HEK293 (cell line): ENCODE data around the gene CYCS.
"Not testable (repeated sequence)": the region's sequence is repeated elsewhere in the genome, so short reads cannot be mapped to it uniquely, and the experiment has no call there.

Experiments
- CTCF ChIA-PET: fragments of 350-600 bp; formaldehyde crosslinking; extraction: SDS; loops from one replicate; lab custom pipeline; 2021; ENCODE audit warnings: antibody characterized with exemption; lab: Yijun Ruan, JAX
- POLR2A ChIA-PET: fragments of 300-600 bp; formaldehyde crosslinking; extraction: SDS; loops from one replicate; lab custom pipeline; 2020; ENCODE audit warnings: antibody characterized with exemption, inconsistent platforms; lab: Yijun Ruan, JAX
- H3K27ac ChIP-seq: fragments of 200-500 bp; sonication (Bioruptor generic); 2 replicates; pipeline ENCODE4 v1.5.1; 2014; ENCODE audit warnings: low read depth, low read length, control low read depth, inconsistent platforms; ENCODE audit errors: extremely low read depth
- H3K36me3 ChIP-seq, 2 experiments: fragments of 200-500 bp in 1 of 2; sonication (Bioruptor generic) in 1 of 2; 1 replicate in 1 of 2; 2 replicates in 1 of 2; pipeline ENCODE4 v1.5.1; 2014 to 2017; ENCODE audit warnings: inconsistent platforms in 2 of 2, low read length in 2 of 2; ENCODE audit not compliant: control insufficient read depth in 2 of 2, insufficient read depth in 1 of 2
- H3K4me1 ChIP-seq: fragments of 200-500 bp; sonication (Bioruptor generic); 2 replicates; pipeline ENCODE4 v1.5.1; 2014; ENCODE audit warnings: mild to moderate bottlenecking, low read length, inconsistent platforms; ENCODE audit not compliant: control insufficient read depth, insufficient read depth
- H3K4me3 ChIP-seq: 2 replicates; pipeline ENCODE4 v1.5.1; 2011; ENCODE audit warnings: low read depth, mild to moderate bottlenecking, control low read depth, low read length, moderate library complexity
- H3K9me3 ChIP-seq: fragments of 200-500 bp; sonication (Bioruptor generic); 2 replicates; pipeline ENCODE4 v1.5.1; 2014; ENCODE audit warnings: low read depth, low read length, inconsistent platforms; ENCODE audit not compliant: control insufficient read depth, insufficient read depth
- PBX3 ChIP-seq: sonication (generic); formaldehyde crosslinking; IDR thresholded peaks from 2 replicates; pipeline ENCODE4 v1.8.1; 2022; ENCODE audit warnings: mild to moderate bottlenecking, moderate library complexity, missing genetic modification reagents
- ZNF133 ChIP-seq: fragments of 450-650 bp; formaldehyde crosslinking; IDR thresholded peaks from 2 replicates; pipeline ENCODE4 v1.5.1; 2016; ENCODE audit warnings: missing biosample characterization, missing genetic modification characterization
- ZNF140 ChIP-seq: fragments of 450-650 bp; formaldehyde crosslinking; IDR thresholded peaks from 2 replicates; pipeline ENCODE4 v1.5.1; 2016; ENCODE audit warnings: missing biosample characterization, missing genetic modification characterization
- ZNF174 ChIP-seq: fragments of 450-650 bp; formaldehyde crosslinking; IDR thresholded peaks from 2 replicates; pipeline ENCODE4 v1.5.0; 2017; ENCODE audit warnings: missing biosample characterization, mild to moderate bottlenecking, missing genetic modification characterization
- ZNF324 ChIP-seq: fragments of 450-650 bp; formaldehyde crosslinking; IDR thresholded peaks from 2 replicates; pipeline ENCODE4 v1.5.1; 2016; ENCODE audit warnings: missing biosample characterization, missing genetic modification characterization
- ZNF398 ChIP-seq: fragments of 450-650 bp; formaldehyde crosslinking; IDR thresholded peaks from 2 replicates; pipeline ENCODE4 v1.5.1; 2017; ENCODE audit warnings: missing biosample characterization, missing genetic modification characterization
- ZNF48 ChIP-seq: fragments of 450-650 bp; formaldehyde crosslinking; IDR thresholded peaks from 2 replicates; pipeline ENCODE4 v1.5.1; 2016; ENCODE audit warnings: missing biosample characterization, missing genetic modification characterization
- ZNF544 ChIP-seq: fragments of 450-650 bp; formaldehyde crosslinking; IDR thresholded peaks from 2 replicates; pipeline ENCODE4 v1.5.0; 2017; ENCODE audit warnings: missing biosample characterization, missing genetic modification characterization
- ZNF571 ChIP-seq: fragments of 450-650 bp; formaldehyde crosslinking; IDR thresholded peaks from 2 replicates; pipeline ENCODE4 v1.5.0; 2017; ENCODE audit warnings: missing biosample characterization, missing genetic modification characterization
- ZNF585B ChIP-seq: fragments of 450-650 bp; formaldehyde crosslinking; IDR thresholded peaks from 2 replicates; pipeline ENCODE4 v1.5.1; 2016; ENCODE audit warnings: missing biosample characterization, missing genetic modification characterization
- ZNF645 ChIP-seq: fragments of 450-650 bp; formaldehyde crosslinking; IDR thresholded peaks from 2 replicates; pipeline ENCODE4; 2016; ENCODE audit warnings: missing biosample characterization, missing genetic modification characterization
- ZNF692 ChIP-seq: fragments of 450-650 bp; formaldehyde crosslinking; IDR thresholded peaks from 2 replicates; pipeline ENCODE4 v1.5.1; 2016; ENCODE audit warnings: missing biosample characterization, missing genetic modification characterization
- ZNF707 ChIP-seq: fragments of 450-650 bp; formaldehyde crosslinking; IDR thresholded peaks from 2 replicates; pipeline ENCODE4 v1.5.1; 2016; ENCODE audit warnings: missing biosample characterization, missing genetic modification characterization
- ZNF776 ChIP-seq: fragments of 450-650 bp; formaldehyde crosslinking; IDR thresholded peaks from 2 replicates; pipeline ENCODE4 v1.5.0; 2017; ENCODE audit warnings: missing biosample characterization, missing genetic modification characterization, borderline replicate concordance
- TF ChIP-seq, protein P1 (sequence below): fragments of 450-650 bp; IDR thresholded peaks from 2 replicates; pipeline ENCODE4 v1.5.1; 2018; ENCODE audit warnings: missing biosample characterization, missing genetic modification characterization

Gene CYCS

DNA sequence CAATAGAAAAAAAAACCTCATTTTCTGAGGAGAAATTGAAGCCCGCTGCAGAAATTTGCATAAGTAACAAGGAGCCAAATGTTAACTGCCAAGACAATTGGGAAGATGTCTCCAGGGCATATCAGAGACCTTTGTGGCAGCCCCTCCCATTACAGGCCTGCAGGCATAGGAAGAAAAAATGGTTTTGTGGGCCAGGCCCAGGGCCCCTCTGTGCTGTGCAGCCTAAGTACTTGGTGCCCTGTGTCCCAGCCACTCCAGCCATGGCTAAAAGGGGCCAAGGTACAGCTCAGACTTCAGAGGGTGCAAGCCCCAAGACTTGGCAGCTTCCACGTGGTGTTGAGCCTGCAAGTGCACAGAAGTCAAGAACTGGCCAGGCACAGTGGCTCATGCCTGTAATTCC, 14.5 kb downstream of the CYCS start:
- not testable (repeated sequence) for H3K9me3 ChIP-seq, H3K27ac ChIP-seq, H3K4me3 ChIP-seq
- CTCF ChIA-PET = interaction anchor here (4.3 kb wide), 1 partner anchor 11 kb away, joined by 24 read pairs; no protein-coding TSS in a partner anchor
- peak; percentile 87 for TF ChIP-seq ZNF585B (tag by site-specific recombination)
- TF ChIP-seq, all 188 proteins: peak for 1; not testable (repeated sequence) for 187
- POLR2A ChIA-PET = interaction anchor here (0.6 kb wide), 1 partner anchor 9 kb away, joined by 3 read pairs; no protein-coding TSS in a partner anchor
- not testable (repeated sequence) for H3K4me1 ChIP-seq, H3K36me3 ChIP-seq

DNA sequence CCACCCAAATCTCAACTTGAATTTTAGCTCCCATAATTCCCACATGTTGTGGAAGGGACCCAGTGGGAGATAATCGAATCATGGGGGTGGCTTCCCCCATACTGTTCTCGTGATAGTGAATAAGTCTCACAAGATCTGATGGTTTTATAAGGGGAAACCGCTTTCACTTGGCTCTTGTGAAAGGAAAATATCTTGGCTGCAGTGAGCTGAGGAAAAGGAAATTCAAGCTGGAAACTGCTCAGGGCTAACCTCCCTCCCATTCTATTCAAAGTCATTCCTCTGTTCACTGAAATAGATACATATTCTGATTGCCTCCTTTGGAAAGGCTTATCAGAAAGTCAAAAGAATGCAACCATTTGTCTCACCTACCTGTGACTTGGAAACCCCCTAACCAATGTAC, 15.8 kb downstream of the CYCS start:
- Histone ChIP-seq H3K27ac (no peak overlapping the region), H3K9me3 (no peaks in the 10 kb centered on the region), H3K36me3 (no peaks in the 10 kb centered on the region; a peak in 1 of 3 replicates), H3K4me1 (no peaks in the 10 kb centered on the region), H3K4me3 (no peak overlapping the region)
- TF ChIP-seq ZNF133 (tag by site-specific recombination) = no peak
- ChIA-PET POLR2A (no interaction called here), CTCF (interaction anchor here (0.5 to 1.6 kb wide), 3 partner anchors 10 to 1231 kb away, joined by 3 to 11 read pairs (median 3); no protein-coding TSS in a partner anchor)

GRCh38 chr7:25105911-25106310, 19.1 kb downstream of the CYCS start:
- Histone ChIP-seq H3K9me3 (no peaks in the 10 kb centered on the region), H3K36me3 (no peaks in the 10 kb centered on the region), H3K4me1 (no peaks in the 10 kb centered on the region), H3K4me3 (no peak overlapping the region), H3K27ac (no peak overlapping the region)
- POLR2A ChIA-PET = interaction anchor here (1.1 kb wide), 1 partner anchor 10 kb away, joined by 3 read pairs; no protein-coding TSS in a partner anchor
- CTCF ChIA-PET = interaction anchor here (1.9 kb wide), 1 partner anchor 8 kb away, joined by 14 read pairs; no protein-coding TSS in a partner anchor
- no peak for TF ChIP-seq ZNF48
- TF ChIP-seq ZNF571 (tag by site-specific recombination) = no peak
- TF ChIP-seq ZNF776 (tag by site-specific recombination) = no peak
- no peak for TF ChIP-seq ZNF645 (tag by site-specific recombination)
- TF ChIP-seq ZNF707 (tag by site-specific recombination) = no peak
- no peak for TF ChIP-seq ZNF133 (tag by site-specific recombination)
- no peak for TF ChIP-seq ZNF140 (tag by site-specific recombination)
- TF ChIP-seq ZNF398 = no peak
- TF ChIP-seq, protein P1, sequence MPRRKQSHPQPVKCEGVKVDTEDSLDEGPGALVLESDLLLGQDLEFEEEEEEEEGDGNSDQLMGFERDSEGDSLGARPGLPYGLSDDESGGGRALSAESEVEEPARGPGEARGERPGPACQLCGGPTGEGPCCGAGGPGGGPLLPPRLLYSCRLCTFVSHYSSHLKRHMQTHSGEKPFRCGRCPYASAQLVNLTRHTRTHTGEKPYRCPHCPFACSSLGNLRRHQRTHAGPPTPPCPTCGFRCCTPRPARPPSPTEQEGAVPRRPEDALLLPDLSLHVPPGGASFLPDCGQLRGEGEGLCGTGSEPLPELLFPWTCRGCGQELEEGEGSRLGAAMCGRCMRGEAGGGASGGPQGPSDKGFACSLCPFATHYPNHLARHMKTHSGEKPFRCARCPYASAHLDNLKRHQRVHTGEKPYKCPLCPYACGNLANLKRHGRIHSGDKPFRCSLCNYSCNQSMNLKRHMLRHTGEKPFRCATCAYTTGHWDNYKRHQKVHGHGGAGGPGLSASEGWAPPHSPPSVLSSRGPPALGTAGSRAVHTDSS (tag by site-specific recombination) = no peak
- no peak for TF ChIP-seq ZNF692 (tag by site-specific recombination)
- no peak for TF ChIP-seq PBX3 (CRISPR knock-in tag)
- no peak for TF ChIP-seq ZNF544 (tag by site-specific recombination)
- no peak for TF ChIP-seq ZNF324 (tag by site-specific recombination)
- no peak for TF ChIP-seq ZNF174 (tag by site-specific recombination)
